ENCODE results near the gene SEMA4F.

- TF ChIP-seq CTCF (IDR thresholded peaks at IDR 0.05; ENCODE audit: insufficient read depth, low read length) (no peak), REST (IDR thresholded peaks at IDR 0.05; ENCODE audit: insufficient replicate concordance, low read depth) (no peak), GABPA (IDR thresholded peaks at IDR 0.05; ENCODE audit: low read depth) (no peak), POLR2AphosphoS5 (IDR thresholded peaks at IDR 0.05; ENCODE audit: low read depth) (no peak)
Measured at GRCh38 chr2:74721316-74721715, 67.3 kb downstream of the SEMA4F start.
